Suprapubic skin (tissue), 3 donors: ENCODE results near the gene CX3CR1.

Source experiments
- POLR2A ChIP-seq, 2 donors: fragments of 450-650 bp; IDR thresholded peaks; one replicate each; pipeline ENCODE4 v1.6.1; 2017; ENCODE audit warnings: antibody characterized with exemption in 2 of 2, mild to moderate bottlenecking in 2 of 2, moderate library complexity in 2 of 2
- TF ChIP-seq, protein P1 (sequence below), 2 donors: fragments of 200-600 bp in 1 of 2; fragments of 450-650 bp in 1 of 2; sonication (generic) in 1 of 2; IDR thresholded peaks; one replicate each; pipeline ENCODE4 v1.5.1; 2016 to 2019; ENCODE audit warnings: antibody characterized with exemption in 2 of 2, mild to moderate bottlenecking in 1 of 2, moderate library complexity in 1 of 2

GRCh38 chr3:39222939-39223338, 56.9 kb downstream of the CX3CR1 start:
- TF ChIP-seq, protein P1, sequence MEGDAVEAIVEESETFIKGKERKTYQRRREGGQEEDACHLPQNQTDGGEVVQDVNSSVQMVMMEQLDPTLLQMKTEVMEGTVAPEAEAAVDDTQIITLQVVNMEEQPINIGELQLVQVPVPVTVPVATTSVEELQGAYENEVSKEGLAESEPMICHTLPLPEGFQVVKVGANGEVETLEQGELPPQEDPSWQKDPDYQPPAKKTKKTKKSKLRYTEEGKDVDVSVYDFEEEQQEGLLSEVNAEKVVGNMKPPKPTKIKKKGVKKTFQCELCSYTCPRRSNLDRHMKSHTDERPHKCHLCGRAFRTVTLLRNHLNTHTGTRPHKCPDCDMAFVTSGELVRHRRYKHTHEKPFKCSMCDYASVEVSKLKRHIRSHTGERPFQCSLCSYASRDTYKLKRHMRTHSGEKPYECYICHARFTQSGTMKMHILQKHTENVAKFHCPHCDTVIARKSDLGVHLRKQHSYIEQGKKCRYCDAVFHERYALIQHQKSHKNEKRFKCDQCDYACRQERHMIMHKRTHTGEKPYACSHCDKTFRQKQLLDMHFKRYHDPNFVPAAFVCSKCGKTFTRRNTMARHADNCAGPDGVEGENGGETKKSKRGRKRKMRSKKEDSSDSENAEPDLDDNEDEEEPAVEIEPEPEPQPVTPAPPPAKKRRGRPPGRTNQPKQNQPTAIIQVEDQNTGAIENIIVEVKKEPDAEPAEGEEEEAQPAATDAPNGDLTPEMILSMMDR (IDR thresholded peaks at IDR 0.05), result no peak
- TF ChIP-seq POLR2A (IDR thresholded peaks at IDR 0.05), result no peak
